ENCODE data around the gene IGFLR1. TPM values are rescaled to one million over a fixed set of nuclear protein-coding genes. Genes with fewer than 3 reads are reported as not detected.

Gene IGFLR1
- total RNA-seq: 100 to 1,000 TPM; 108 to 110 TPM
- polyA plus RNA-seq: 96.7 TPM

- peaks cover 43 to 74% (median 51%) of the 10 kb centered on the region in 3 donors for H3K4me1 Mint-ChIP-seq
- ChIA-PET POLR2A (interaction anchor here (1.4 kb wide), 2 partner anchors 18 to 24 kb away, joined by 3 to 7 read pairs; no protein-coding TSS in a partner anchor), CTCF (no interaction called here)
- peak within 1 kb of the TSS; percentile 90 to 99 (median 96) for H3K27ac Mint-ChIP-seq
- peaks cover 54% of the 10 kb centered on the region for H3K4me1 ChIP-seq (ENCODE audit: insufficient read depth, low read length)
- DNase-seq: peak in 4 of 5 donors; percentile 49 to 78 (median 70)
- no peaks in the 10 kb centered on the region for H3K27me3 Mint-ChIP-seq
- H3K4me3 Mint-ChIP-seq: peak within 1 kb of the TSS; percentile 86 to 100 (median 94)
- peaks cover 0 to 42% (median 0%) of the 10 kb centered on the region in 3 donors for H3K36me3 Mint-ChIP-seq
- no peaks in the 10 kb centered on the region for H3K27me3 ChIP-seq (ENCODE audit: insufficient read depth, low read length, poor library complexity, severe bottlenecking)
- peaks cover 17% of the 10 kb centered on the region for H3K36me3 ChIP-seq (ENCODE audit: insufficient read depth, low read length)
- peak within 1 kb of the TSS; percentile 69 for H3K27ac ChIP-seq (ENCODE audit: low read depth, low read length)
- H3K9me3 Mint-ChIP-seq: no peaks in the 10 kb centered on the region
- H3K9me3 ChIP-seq (ENCODE audit: low read length): no peaks in the 10 kb centered on the region
- peak within 1 kb of the TSS; percentile 87 for H3K4me3 ChIP-seq (ENCODE audit: low read length)
Measured at GRCh38 chr19:35742121-35742724, at the start of gene IGFLR1. Gene IGFLR1, minus strand, starts transcription at chr19:35742452. Its CDS starts 1,272 bp downstream, at chr19:35741180.

- Histone ChIP-seq H3K36me3 (ENCODE audit: insufficient read depth, low read length) (no peaks in the 10 kb centered on the region), H3K4me3 (ENCODE audit: low read length) (no peak overlapping the region), H3K9me3 (ENCODE audit: low read length) (no peaks in the 10 kb centered on the region), H3K4me1 (ENCODE audit: insufficient read depth, low read length) (no peaks in the 10 kb centered on the region), H3K27ac (ENCODE audit: low read depth, low read length) (no peak overlapping the region), H3K27me3 (ENCODE audit: insufficient read depth, low read length, poor library complexity, severe bottlenecking) (no peaks in the 10 kb centered on the region)
- Mint-ChIP-seq H3K36me3 (no peaks in the 10 kb centered on the region), H3K27ac (no peak overlapping the region), H3K4me3 (no peak overlapping the region), H3K27me3 (peaks cover 9 to 20% of the 10 kb centered on the region in 2 donors), H3K4me1 (peaks cover 0 to 1% (median 0%) of the 10 kb centered on the region in 3 donors), H3K9me3 (no peaks in the 10 kb centered on the region)
- CTCF ChIA-PET: interaction anchor here (0.5 kb wide), 1 partner anchor 176 kb away, joined by 3 read pairs; no protein-coding TSS in a partner anchor
- no peak for DNase-seq
- POLR2A ChIA-PET: no interaction called here
Measured at GRCh38 chr19:35791814-35792279, 49.6 kb upstream of the IGFLR1 start.

- Mint-ChIP-seq H3K9me3 (no peaks in the 10 kb centered on the region), H3K27me3 (peaks cover 6 to 14% of the 10 kb centered on the region in 2 donors), H3K4me1 (no peaks in the 10 kb centered on the region), H3K4me3 (no peak overlapping the region), H3K27ac (no peak overlapping the region), H3K36me3 (no peaks in the 10 kb centered on the region)
- H3K4me1 ChIP-seq (ENCODE audit: insufficient read depth, low read length): no peaks in the 10 kb centered on the region
- no peaks in the 10 kb centered on the region for H3K27me3 ChIP-seq (ENCODE audit: insufficient read depth, low read length, poor library complexity, severe bottlenecking)
- H3K36me3 ChIP-seq (ENCODE audit: insufficient read depth, low read length): no peaks in the 10 kb centered on the region
- H3K27ac ChIP-seq (ENCODE audit: low read depth, low read length): no peak overlapping the region
- no peak overlapping the region for H3K4me3 ChIP-seq (ENCODE audit: low read length)
- POLR2A ChIA-PET: no interaction called here
- CTCF ChIA-PET: no interaction called here
- no peaks in the 10 kb centered on the region for H3K9me3 ChIP-seq (ENCODE audit: low read length)
- no peak for DNase-seq
Measured at GRCh38 chr19:35790981-35791813, 48.9 kb upstream of the IGFLR1 start.

GRCh38 chr19:35789978-35790944, 48.0 kb upstream of the IGFLR1 start:
- ChIA-PET CTCF (interaction anchor here (1.4 kb wide), 1 partner anchor 98 kb away, joined by 4 read pairs; no protein-coding TSS in a partner anchor), POLR2A (no interaction called here)
- H3K27ac Mint-ChIP-seq: no peak overlapping the region

GRCh38 chr19:35789195-35789977, 47.1 kb upstream of the IGFLR1 start:
- POLR2A ChIA-PET: no interaction called here
- H3K36me3 ChIP-seq (ENCODE audit: insufficient read depth, low read length): no peaks in the 10 kb centered on the region

More at GRCh38 chr19:35789978-35790944, 48.0 kb upstream of the IGFLR1 start:
- H3K4me1 ChIP-seq (ENCODE audit: insufficient read depth, low read length): no peaks in the 10 kb centered on the region
- Mint-ChIP-seq H3K4me3 (no peak overlapping the region), H3K36me3 (peaks cover 0 to 2% (median 0%) of the 10 kb centered on the region in 3 donors), H3K27me3 (peaks cover 1 to 9% of the 10 kb centered on the region in 2 donors), H3K9me3 (no peaks in the 10 kb centered on the region), H3K4me1 (no peaks in the 10 kb centered on the region)
- DNase-seq: no peak
- H3K4me3 ChIP-seq (ENCODE audit: low read length): no peak overlapping the region
- no peaks in the 10 kb centered on the region for H3K36me3 ChIP-seq (ENCODE audit: insufficient read depth, low read length)
- no peaks in the 10 kb centered on the region for H3K9me3 ChIP-seq (ENCODE audit: low read length)
- no peak overlapping the region for H3K27ac ChIP-seq (ENCODE audit: low read depth, low read length)
- no peaks in the 10 kb centered on the region for H3K27me3 ChIP-seq (ENCODE audit: insufficient read depth, low read length, poor library complexity, severe bottlenecking)

GRCh38 chr19:35788205-35788960, 46.1 kb upstream of the IGFLR1 start:
- CTCF ChIA-PET: no interaction called here
- Mint-ChIP-seq H3K4me1 (no peaks in the 10 kb centered on the region), H3K9me3 (no peaks in the 10 kb centered on the region), H3K27ac (peak overlapping the region in 2 of 8 donors; percentile 19 to 58), H3K36me3 (peaks cover 0 to 2% (median 0%) of the 10 kb centered on the region in 3 donors), H3K27me3 (peaks cover 1 to 8% of the 10 kb centered on the region in 2 donors), H3K4me3 (no peak overlapping the region)
- Histone ChIP-seq H3K36me3 (ENCODE audit: insufficient read depth, low read length) (no peaks in the 10 kb centered on the region), H3K4me3 (ENCODE audit: low read length) (no peak overlapping the region), H3K27ac (ENCODE audit: low read depth, low read length) (no peak overlapping the region), H3K9me3 (ENCODE audit: low read length) (no peaks in the 10 kb centered on the region), H3K27me3 (ENCODE audit: insufficient read depth, low read length, poor library complexity, severe bottlenecking) (no peaks in the 10 kb centered on the region), H3K4me1 (ENCODE audit: insufficient read depth, low read length) (no peaks in the 10 kb centered on the region)
- DNase-seq: no peak
- POLR2A ChIA-PET: no interaction called here

More at GRCh38 chr19:35789195-35789977, 47.1 kb upstream of the IGFLR1 start:
- H3K27ac Mint-ChIP-seq: no peak overlapping the region
- Histone ChIP-seq H3K9me3 (ENCODE audit: low read length) (no peaks in the 10 kb centered on the region), H3K27ac (ENCODE audit: low read depth, low read length) (no peak overlapping the region), H3K4me3 (ENCODE audit: low read length) (no peak overlapping the region), H3K4me1 (ENCODE audit: insufficient read depth, low read length) (no peaks in the 10 kb centered on the region), H3K27me3 (ENCODE audit: insufficient read depth, low read length, poor library complexity, severe bottlenecking) (no peaks in the 10 kb centered on the region)
- H3K27me3 Mint-ChIP-seq: peaks cover 1 to 9% of the 10 kb centered on the region in 2 donors
- no peaks in the 10 kb centered on the region for H3K4me1 Mint-ChIP-seq
- no peak overlapping the region for H3K4me3 Mint-ChIP-seq
- DNase-seq: no peak
- H3K36me3 Mint-ChIP-seq: peaks cover 0 to 2% (median 0%) of the 10 kb centered on the region in 3 donors
- H3K9me3 Mint-ChIP-seq: no peaks in the 10 kb centered on the region
- CTCF ChIA-PET: interaction anchor here (1.4 kb wide), 1 partner anchor 97 kb away, joined by 4 read pairs; no protein-coding TSS in a partner anchor
